ENCODE measurements around the gene RASA3.

The RASA3 gene

GRCh38 chr13:114055766-114056165, 76.7 kb downstream of the RASA3 start:
- no peak overlapping the region for H3K4me3 ChIP-seq (ENCODE audit: low read length, poor library complexity, severe bottlenecking)
- H3K36me3 ChIP-seq (ENCODE audit: insufficient read depth, low read length) = peaks cover 32% of the 10 kb centered on the region; the same call in 1 of the 2 replicates
- H3F3A ChIP-seq (ENCODE audit: low read depth) = no peaks in the 10 kb centered on the region
- no peak overlapping the region for H3K4me2 ChIP-seq (ENCODE audit: low read depth, low read length, poor library complexity, severe bottlenecking)
- no peak overlapping the region for H3K9ac ChIP-seq (ENCODE audit: low read depth, low read length, poor library complexity, severe bottlenecking)
- H4K20me1 ChIP-seq (ENCODE audit: insufficient read depth, low read length, poor library complexity, severe bottlenecking) = peaks cover 7% of the 10 kb centered on the region
- H3K27me3 ChIP-seq (ENCODE audit: insufficient read depth, low read length, poor library complexity, severe bottlenecking) = no peaks in the 10 kb centered on the region
- no peaks in the 10 kb centered on the region for H3K9me3 ChIP-seq (ENCODE audit: insufficient read depth, low read depth, low read length)
- TF ChIP-seq EZH2phosphoT487 (IDR thresholded peaks at IDR 0.05; ENCODE audit: borderline replicate concordance) = no peak
- no peak for TF ChIP-seq CTCF (conservative IDR thresholded peaks at IDR 0.05; ENCODE audit: low read length)
- peaks cover 42% of the 10 kb centered on the region for H3K4me1 ChIP-seq (ENCODE audit: insufficient read depth, low read length, poor library complexity, severe bottlenecking)
- H2AFZ ChIP-seq (ENCODE audit: low read length) = no peak overlapping the region
- H3K9me2 ChIP-seq (replicated peaks; ENCODE audit: low read depth, low read length) = no peaks in the 10 kb centered on the region
- peaks cover 55% of the 10 kb centered on the region for H3K79me2 ChIP-seq (ENCODE audit: insufficient read depth, low read length)

DNA sequence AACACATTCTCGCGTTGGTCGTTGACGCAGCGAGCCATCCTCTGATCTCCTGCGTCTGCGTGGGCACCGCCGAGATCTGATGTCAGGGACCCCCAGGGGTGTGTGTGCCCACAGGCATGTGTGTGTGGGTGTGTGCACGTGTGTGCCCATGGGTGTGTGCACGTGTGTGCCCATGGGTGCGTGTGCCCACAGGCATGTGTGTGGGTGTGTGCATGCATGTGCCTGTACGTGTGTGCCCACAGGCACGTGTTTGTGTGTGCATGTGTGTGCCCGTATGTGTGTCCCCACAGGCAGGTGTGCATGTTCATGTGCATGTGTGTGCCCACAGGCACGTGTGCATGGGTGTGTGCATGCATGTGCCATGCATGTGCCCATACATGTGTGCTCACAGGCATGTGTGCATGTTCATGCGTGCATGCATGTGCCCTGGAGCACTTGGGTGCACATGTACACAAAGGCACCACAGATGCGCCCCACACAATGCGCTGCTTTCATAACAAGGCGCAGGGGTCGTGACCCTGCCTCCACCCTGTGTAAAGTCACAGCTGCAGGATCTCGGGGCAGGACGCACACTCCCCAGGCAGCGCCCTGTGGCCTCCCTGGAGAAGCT, 77.5 kb downstream of the RASA3 start:
- no peak overlapping the region for H2AFZ ChIP-seq (ENCODE audit: low read length)
- H3K79me2 ChIP-seq (ENCODE audit: insufficient read depth, low read length) = peaks cover 47% of the 10 kb centered on the region
- H3K9me2 ChIP-seq (replicated peaks; ENCODE audit: low read depth, low read length) = no peaks in the 10 kb centered on the region
- no peaks in the 10 kb centered on the region for H3K9me3 ChIP-seq (ENCODE audit: insufficient read depth, low read depth, low read length)
- peaks cover 35% of the 10 kb centered on the region; the same call in 1 of the 2 replicates for H3K36me3 ChIP-seq (ENCODE audit: insufficient read depth, low read length)
- H4K20me1 ChIP-seq (ENCODE audit: insufficient read depth, low read length, poor library complexity, severe bottlenecking) = peaks cover 10% of the 10 kb centered on the region
- H3K4me2 ChIP-seq (ENCODE audit: low read depth, low read length, poor library complexity, severe bottlenecking) = no peak overlapping the region
- no peaks in the 10 kb centered on the region for H3F3A ChIP-seq (ENCODE audit: low read depth)
- no peak for TF ChIP-seq EZH2phosphoT487 (IDR thresholded peaks at IDR 0.05; ENCODE audit: borderline replicate concordance)
- no peak for TF ChIP-seq CTCF (conservative IDR thresholded peaks at IDR 0.05; ENCODE audit: low read length)
- H3K4me1 ChIP-seq (ENCODE audit: insufficient read depth, low read length, poor library complexity, severe bottlenecking) = peaks cover 43% of the 10 kb centered on the region
- no peak overlapping the region for H3K9ac ChIP-seq (ENCODE audit: low read depth, low read length, poor library complexity, severe bottlenecking)
- no peak overlapping the region for H3K4me3 ChIP-seq (ENCODE audit: low read length, poor library complexity, severe bottlenecking)
- no peaks in the 10 kb centered on the region for H3K27me3 ChIP-seq (ENCODE audit: insufficient read depth, low read length, poor library complexity, severe bottlenecking)

GRCh38 chr13:114054264-114054663, 78.2 kb downstream of the RASA3 start:
- no peaks in the 10 kb centered on the region for H3K9me3 ChIP-seq (ENCODE audit: insufficient read depth, low read depth, low read length)
- no peaks in the 10 kb centered on the region for H3K27me3 ChIP-seq (ENCODE audit: insufficient read depth, low read length, poor library complexity, severe bottlenecking)
- H3K9ac ChIP-seq (ENCODE audit: low read depth, low read length, poor library complexity, severe bottlenecking) = no peak overlapping the region
- H4K20me1 ChIP-seq (ENCODE audit: insufficient read depth, low read length, poor library complexity, severe bottlenecking) = peaks cover 16% of the 10 kb centered on the region
- H3K4me2 ChIP-seq (ENCODE audit: low read depth, low read length, poor library complexity, severe bottlenecking) = no peak overlapping the region
- H3F3A ChIP-seq (ENCODE audit: low read depth) = peaks cover 3% of the 10 kb centered on the region; the same call in 1 of the 2 replicates
- no peak overlapping the region for H3K4me3 ChIP-seq (ENCODE audit: low read length, poor library complexity, severe bottlenecking)
- H3K79me2 ChIP-seq (ENCODE audit: insufficient read depth, low read length) = peaks cover 42% of the 10 kb centered on the region
- H2AFZ ChIP-seq (ENCODE audit: low read length) = no peak overlapping the region
- peaks cover 33% of the 10 kb centered on the region; the same call in 1 of the 2 replicates for H3K36me3 ChIP-seq (ENCODE audit: insufficient read depth, low read length)
- H3K4me1 ChIP-seq (ENCODE audit: insufficient read depth, low read length, poor library complexity, severe bottlenecking) = peaks cover 50% of the 10 kb centered on the region
- no peaks in the 10 kb centered on the region for H3K9me2 ChIP-seq (replicated peaks; ENCODE audit: low read depth, low read length)
- no peak for TF ChIP-seq CTCF (conservative IDR thresholded peaks at IDR 0.05; ENCODE audit: low read length)
- TF ChIP-seq EZH2phosphoT487 (IDR thresholded peaks at IDR 0.05; ENCODE audit: borderline replicate concordance) = no peak
